T-helper 2 cell treated with Interferon-gamma antibody and Interleukin-4, amounts not matched to agents 100 ng/mL and 5 ng/mL, for 36 hours (primary cell): ENCODE measurements around the gene COA7. TPM values are rescaled to one million over a fixed set of nuclear protein-coding genes. Genes with fewer than 3 reads are reported as not detected.
"Not testable (repeated sequence)": the region's sequence is repeated elsewhere in the genome, so short reads cannot be mapped to it uniquely, and the experiment has no call there.

Experiments used
- intact Hi-C: fragments of 100-400 bp; cut with micrococcal nuclease; formaldehyde crosslinking; loops from one replicate; pipeline ENCODE4 v1.15.1; 2023
- total RNA-seq: library from RNA; stranded (reverse); gene quantifications from 2 replicates; pipeline ENCODE4 v1.2.3, GENCODE V29; 2022

COA7 gene
- 18.5 and 19.4 TPM in 2 replicates for total RNA-seq

DNA sequence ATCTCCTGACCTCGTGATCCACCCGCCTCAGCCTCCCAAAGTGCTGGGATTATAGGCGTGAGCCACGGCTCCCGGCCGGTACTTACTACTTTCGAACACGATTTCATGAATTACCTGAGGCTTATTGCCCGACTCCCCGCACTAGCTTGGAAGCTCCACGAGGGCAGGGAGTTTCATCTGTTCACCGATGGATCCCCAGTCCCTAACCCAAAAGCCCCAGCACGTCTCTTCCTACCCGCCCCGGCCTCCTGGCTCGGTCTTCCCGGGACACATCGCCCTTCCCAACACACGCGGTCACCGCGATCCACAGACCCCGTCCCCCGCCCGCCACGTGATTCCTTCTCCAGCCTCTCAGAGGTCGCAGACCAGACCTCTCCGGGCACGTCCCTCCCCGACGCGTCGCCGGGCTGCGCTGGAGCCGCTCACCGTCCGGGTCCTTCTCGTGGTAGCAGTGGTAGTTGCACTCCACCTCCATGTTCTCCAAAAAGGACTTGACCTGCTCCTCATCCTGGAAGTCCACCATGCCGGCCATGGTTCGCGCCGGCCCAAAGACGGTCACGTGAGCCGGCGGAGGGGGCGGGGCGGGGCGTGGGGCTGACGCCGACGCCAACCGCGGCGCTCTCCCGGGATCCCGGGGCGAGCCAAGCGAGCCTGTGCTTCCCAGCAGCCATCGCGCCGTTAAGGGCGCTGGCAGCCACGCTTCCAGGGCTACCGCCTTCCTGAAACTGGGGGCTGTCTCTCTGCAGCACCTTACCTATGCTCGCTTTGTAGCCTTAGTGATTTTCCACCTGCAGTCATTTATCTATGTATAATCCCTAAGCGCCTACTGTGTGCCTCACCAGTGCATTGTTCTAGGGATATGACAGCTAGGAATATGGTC is at the start of gene COA7:
COA7 (minus strand) TSS at position 553 of the 880 bp plus-strand sequence; CDS start at position 532, 21 bp downstream.
- intact Hi-C loops = loop anchor here (1.0 to 5.0 kb wide), 4 partner anchors 28 to 330 kb away; partner anchors contain the start of genes SCP2, ZYG11A and ZYG11B

DNA sequence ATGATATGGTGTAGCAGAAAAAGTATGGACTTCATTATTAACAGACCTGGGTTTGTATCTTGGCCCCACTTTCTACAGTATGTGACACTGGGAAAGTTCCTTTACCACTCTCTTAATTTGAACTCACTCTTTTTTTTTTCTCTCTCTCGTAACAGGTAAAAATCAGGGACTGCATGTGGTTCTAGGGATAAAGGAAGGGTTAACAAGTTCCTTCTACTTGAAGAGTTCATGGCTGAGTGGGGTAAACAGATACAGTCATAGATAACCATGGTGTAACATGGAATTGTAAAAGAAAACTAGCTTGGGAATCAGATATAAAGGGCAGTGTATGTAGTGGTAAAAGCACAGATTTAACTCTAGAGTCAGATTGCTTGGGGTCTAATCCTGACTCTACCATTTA is 49.3 kb upstream of the COA7 start:
- intact Hi-C loops = no loop called here

GRCh38 chr1:52746189-52746588 is 48.0 kb upstream of the COA7 start:
- intact Hi-C loops = no loop called here

- intact Hi-C loops = no loop called here
These were observed 43.1 kb upstream of the COA7 start for GRCh38 chr1:52741259-52741658.

- intact Hi-C loops = no loop called here
These were observed 41.7 kb upstream of the COA7 start for GRCh38 chr1:52739699-52740467.

DNA sequence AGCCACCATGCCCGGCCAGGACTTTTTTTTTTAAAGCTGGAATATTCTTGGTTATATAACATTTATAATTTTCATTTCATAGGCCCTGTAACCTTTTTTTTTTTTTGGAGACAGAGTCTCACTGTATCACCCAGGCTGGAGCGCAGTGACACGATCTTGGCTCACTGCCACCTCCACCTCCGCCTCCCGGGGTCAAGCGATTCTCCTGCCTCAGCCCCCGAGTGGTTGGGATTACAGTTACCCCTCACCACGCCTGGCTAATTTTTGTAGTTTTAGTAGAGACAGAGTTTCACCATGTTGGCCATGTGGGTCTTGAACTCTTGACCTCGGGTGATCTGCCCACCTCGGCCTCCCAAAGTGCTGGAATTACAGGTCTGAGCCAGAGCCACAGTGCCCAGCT is 40.7 kb upstream of the COA7 start:
- intact Hi-C loops = no loop called here

DNA sequence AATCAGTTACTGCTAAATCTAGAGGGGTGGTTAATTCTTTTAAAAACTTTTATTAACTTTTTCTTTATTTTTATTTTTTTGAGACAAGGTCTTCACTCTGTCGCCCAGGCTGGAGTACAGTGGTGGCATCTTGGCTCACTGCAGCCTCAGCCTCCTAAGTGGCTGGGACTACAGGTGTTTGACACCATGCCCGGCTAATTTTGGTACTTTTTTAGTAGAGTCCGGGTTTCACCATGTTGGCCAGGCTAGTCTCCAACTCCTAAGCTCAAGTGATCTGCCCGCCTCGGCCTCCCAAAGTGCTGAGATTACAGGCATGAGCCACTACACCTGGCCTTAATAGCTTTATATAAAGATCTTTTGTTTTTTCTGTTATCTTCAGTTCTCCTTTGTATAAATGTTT is 40.0 kb upstream of the COA7 start:
- intact Hi-C loops = no loop called here

GRCh38 chr1:52735371-52735770 is 37.2 kb upstream of the COA7 start:
- intact Hi-C loops = not testable (repeated sequence)

DNA sequence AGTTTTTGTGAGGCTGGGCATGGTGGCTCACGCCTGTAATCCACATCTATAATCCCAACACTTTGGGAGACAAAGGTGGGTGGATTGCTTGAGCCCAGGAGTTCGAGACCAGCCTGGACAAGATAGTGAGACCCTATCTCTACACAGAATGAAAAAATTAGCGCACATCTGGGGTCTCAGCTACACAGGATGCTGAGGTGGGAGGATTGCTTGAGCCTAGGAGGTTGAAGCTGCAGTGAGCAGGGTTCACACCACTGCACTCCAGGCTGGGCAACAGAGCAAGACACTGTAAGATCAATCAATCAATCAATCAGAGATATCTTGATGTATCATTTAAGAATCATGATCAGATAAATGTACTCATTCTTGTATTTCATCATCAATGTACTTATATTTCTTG is 35.2 kb upstream of the COA7 start:
- intact Hi-C loops = no loop called here

DNA sequence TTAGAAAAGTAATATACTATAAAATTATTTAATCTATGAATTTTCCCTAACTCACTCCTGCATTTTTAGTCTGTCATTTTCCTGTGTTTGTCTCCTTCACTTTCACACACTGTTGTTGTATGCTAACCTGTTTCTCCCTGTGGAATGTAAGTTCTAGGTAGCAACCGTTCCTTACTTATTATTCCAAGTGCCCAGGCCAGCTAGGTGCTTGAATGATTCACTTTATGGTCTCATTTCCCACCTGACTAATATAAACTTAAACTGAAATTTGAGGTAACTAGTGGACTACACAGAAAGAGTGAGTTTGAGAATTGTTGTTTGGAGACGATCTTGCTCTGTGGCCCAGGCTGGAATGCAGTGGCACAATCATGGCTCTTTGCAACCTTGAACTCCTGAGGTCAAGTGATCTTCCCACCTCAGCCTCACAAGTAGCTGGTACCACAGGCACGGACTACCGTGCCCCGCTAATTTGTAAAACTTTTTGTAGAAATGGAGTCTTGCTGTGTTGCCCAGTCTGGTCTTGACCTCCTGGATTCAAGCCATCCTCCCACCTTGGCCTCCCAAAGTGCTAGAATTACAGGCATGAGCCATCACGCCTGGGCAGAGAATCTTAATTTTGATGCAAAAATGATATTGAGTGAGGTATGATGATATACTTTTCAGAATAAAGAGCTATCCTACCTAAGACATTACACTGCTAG is 30.0 kb upstream of the COA7 start:
- intact Hi-C loops = loop anchor here (5.0 to 10.0 kb wide), 5 partner anchors 114 to 1766 kb away; partner anchors contain the start of genes CZIB, FAF1, NRDC and ZYG11A

GRCh38 chr1:52727114-52727586 is 29.0 kb upstream of the COA7 start:
- intact Hi-C loops = loop anchor here (5.0 to 10.0 kb wide), 5 partner anchors 115 to 1765 kb away; partner anchors contain the start of genes CZIB, FAF1, NRDC and ZYG11A

DNA sequence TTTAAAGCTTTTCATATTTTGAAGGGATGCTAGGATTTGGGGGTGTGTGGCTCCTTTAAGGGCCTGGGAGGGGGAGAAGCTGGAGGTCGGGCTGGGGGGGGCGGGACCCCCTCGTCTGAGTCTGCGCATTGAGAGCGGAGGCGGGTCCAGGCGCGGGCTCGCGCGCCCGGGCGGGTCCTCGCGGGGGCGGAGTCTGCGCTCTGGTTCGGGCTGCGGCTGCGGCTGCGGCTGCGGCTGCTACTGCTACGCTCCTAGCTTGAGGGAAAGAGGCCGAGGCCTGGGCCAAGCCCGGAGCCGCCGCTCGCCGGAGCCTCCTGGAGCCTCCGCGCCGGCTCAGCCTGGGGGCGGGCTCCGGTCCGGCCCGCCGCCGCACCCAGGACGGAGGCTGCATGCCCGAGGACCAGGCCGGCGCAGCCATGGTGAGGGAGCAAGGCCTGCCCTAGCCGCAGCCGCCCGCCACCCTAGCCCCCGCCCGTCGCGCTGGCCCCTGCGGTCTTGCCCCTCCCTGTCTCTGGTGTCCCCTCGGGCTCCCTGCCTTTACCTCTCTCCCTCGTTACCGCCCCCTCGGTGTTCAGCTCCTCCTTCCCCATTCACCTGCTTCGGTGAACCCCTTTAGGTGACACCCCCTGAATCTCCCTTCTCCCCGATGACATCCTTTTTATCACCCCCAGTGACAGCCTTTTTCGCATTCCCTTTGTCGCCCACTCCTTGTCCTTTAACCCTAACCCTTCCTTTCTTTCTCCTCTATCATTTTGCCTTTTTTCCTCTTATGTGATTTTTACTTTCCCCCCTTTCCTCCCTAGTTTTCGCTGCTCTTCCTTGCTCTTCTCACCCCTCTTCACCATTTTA is 28.3 kb upstream of the COA7 start, which contains the start of gene ZYG11B:
ZYG11B (plus strand) TSS at position 189 of the 849 bp plus-strand sequence; CDS start at position 390, 201 bp downstream.
- intact Hi-C loops = loop anchor here (1.0 to 10.0 kb wide), 9 partner anchors 23 to 1764 kb away; partner anchors contain the start of genes CC2D1B, COA7, CZIB and FAF1

- intact Hi-C loops = loop anchor here (1.0 to 10.0 kb wide), 9 partner anchors 23 to 1764 kb away; partner anchors contain the start of genes CC2D1B, COA7, CZIB and FAF1
These were observed 27.7 kb upstream of the COA7 start for GRCh38 chr1:52725903-52726264.

DNA sequence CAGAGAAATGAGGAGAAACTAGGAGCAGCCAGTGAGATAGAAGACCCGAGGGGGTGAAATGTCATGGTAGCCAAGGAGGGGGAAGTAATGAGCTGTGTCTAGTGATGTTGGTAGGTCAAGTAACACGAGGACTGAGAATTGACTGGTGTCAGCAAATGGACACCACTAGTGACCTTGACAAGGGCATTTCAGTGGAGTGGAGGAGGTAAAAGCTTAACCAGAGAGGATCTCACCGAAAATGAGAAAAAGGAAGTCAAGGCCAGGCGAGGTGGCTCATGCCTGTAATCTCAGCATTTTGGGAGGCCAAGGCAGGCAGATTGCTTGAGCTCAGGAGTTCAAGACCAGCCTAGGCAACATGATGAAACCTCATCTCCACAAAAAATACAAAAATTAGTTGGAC is 25.1 kb upstream of the COA7 start:
- intact Hi-C loops = loop anchor here (10.0 kb wide), 1 partner anchor 848 kb away; the partner anchor contains the start of gene NRDC

GRCh38 chr1:52715296-52715695 is 17.1 kb upstream of the COA7 start:
- intact Hi-C loops = not testable (repeated sequence)

DNA sequence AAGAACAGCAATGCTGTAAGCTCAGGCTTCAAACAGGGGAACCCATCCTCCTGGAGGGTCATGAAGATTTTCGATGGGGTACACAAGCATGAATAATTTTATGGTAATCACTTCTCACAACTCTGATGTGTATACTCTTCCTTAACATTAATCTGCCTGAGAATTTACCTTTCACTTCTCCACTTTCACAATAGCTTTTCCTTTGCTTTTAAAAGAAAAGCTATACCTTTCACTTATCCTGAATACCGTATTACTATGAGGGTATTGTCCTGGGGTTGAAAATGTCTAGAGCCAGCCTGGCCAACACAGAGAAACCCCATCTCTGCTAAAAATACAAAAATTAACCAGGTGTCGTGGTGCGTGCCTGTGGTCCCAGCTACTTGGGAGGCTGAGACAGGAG is 15.4 kb upstream of the COA7 start:
- intact Hi-C loops = no loop called here

DNA sequence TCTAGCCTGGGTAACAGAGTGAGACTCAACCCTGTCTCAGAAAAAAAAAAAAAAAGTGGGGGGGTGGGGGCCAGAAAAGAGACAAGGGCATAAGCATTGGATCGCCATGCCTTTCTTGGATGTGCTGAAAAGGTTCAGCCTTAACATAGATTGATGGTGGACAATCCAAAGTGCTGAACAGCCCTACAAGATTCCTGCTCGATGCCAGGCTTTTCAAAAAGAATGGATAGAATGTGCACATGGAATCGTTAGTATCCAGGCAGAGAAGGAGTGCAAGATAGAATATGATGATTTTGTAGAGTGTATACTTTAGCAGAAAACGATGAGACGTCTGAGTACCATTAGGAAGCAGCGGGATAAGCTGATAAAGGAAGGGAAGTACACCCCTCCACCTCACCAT is 10.9 kb upstream of the COA7 start:
- intact Hi-C loops = no loop called here

DNA sequence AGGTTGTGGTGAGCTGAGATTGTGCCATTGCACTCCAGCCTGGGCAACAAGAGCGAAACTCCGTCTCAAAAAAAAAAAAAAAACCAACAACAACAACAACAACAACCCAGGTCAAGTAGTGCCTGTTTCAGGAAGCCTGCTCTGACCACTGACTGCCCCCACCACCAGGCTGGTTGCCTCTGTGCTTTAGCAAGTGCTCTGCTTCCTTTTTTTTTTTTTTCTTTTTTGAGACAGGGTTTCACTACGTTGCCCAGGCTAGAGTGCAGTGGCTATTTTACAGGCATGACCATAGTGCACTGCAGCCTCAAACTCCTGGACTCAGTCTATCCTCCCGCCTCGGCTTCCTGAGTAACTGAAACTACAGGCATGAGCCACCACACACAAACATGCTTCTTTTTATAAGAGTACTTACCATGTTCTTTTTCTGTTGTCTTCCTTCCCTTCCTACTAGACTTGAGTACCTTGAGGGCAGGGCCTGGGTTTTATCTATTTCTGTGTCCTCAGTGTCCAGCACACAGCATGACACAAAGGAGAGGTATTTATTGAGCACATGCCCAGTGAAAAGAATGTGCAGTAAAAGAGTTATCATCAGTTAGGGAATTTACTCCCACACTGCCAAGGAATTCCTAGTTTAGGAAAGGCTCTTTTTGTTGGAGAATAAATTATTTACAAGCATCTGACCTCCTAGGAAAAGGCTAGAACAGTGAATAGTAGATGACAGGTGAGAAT is 9.9 kb upstream of the COA7 start:
- intact Hi-C loops = no loop called here
